WTC11 (cell line): ENCODE data around the gene POTEG. TPM values are rescaled to one million over a fixed set of nuclear protein-coding genes. Genes with fewer than 3 reads are reported as not detected.
"Not testable (repeated sequence)": the region's sequence is repeated elsewhere in the genome, so short reads cannot be mapped to it uniquely, and the experiment has no call there.

Experiments
- ATAC-seq: fragments of 200-7000 bp; cut with Tn5 transposase; 2 replicates; pipeline ENCODE4 v1.10.0; 2021; ENCODE audit warnings: mild to moderate bottlenecking, moderate library complexity
- CTCF ChIA-PET: fragments of 300-600 bp; sonication (Branson Sonifier 250); formaldehyde crosslinking; loops from one replicate; lab custom pipeline; 2021; ENCODE audit warnings: antibody characterized with exemption; lab: Charles Lee
- POLR2A ChIA-PET: fragments of 350-600 bp; sonication (Branson Sonifier 250); formaldehyde crosslinking; loops from one replicate; lab custom pipeline; 2021; ENCODE audit warnings: antibody characterized with exemption; lab: Charles Lee
- DNase-seq: peaks from one replicate; pipeline ENCODE4 v3.0.0; 2021; ENCODE audit warnings: low spot score
- H3K27ac Mint-ChIP-seq: 2 replicates; pipeline ENCODE4 v1.8.0; 2021; ENCODE audit warnings: mixed read lengths
- H3K27me3 Mint-ChIP-seq: 2 replicates; pipeline ENCODE4 v1.8.0; 2021; ENCODE audit warnings: low read depth, mild to moderate bottlenecking, moderate library complexity, mixed read lengths
- H3K36me3 Mint-ChIP-seq: 2 replicates; pipeline ENCODE4 v1.8.0; 2021; ENCODE audit warnings: mixed read lengths
- H3K4me1 Mint-ChIP-seq: 2 replicates; pipeline ENCODE4 v1.8.0; 2022; ENCODE audit warnings: mixed read lengths
- H3K4me3 Mint-ChIP-seq: 2 replicates; pipeline ENCODE4 v1.8.0; 2021; ENCODE audit warnings: mild to moderate bottlenecking, moderate library complexity, mixed read lengths
- H3K9me3 Mint-ChIP-seq: 2 replicates; pipeline ENCODE4 v1.8.0; 2021; ENCODE audit warnings: mixed read lengths
- total RNA-seq: library from RNA; stranded (reverse); gene quantifications from 3 replicates; pipeline ENCODE4 v1.2.3, GENCODE V29; 2021

The POTEG gene
- total RNA-seq, 1 experiment from 2014 or later, result not detected

- POLR2A ChIA-PET, H3K4me1 Mint-ChIP-seq, H3K27me3 Mint-ChIP-seq, H3K4me3 Mint-ChIP-seq, ATAC-seq, H3K27ac Mint-ChIP-seq, H3K9me3 Mint-ChIP-seq, H3K36me3 Mint-ChIP-seq, DNase-seq, CTCF ChIA-PET: not testable (repeated sequence)
Observed at GRCh38 chr14:19362803-19363202, 71.3 kb downstream of the POTEG start.

- H3K36me3 Mint-ChIP-seq, H3K4me1 Mint-ChIP-seq, CTCF ChIA-PET, H3K27me3 Mint-ChIP-seq, ATAC-seq, H3K4me3 Mint-ChIP-seq, POLR2A ChIA-PET, H3K27ac Mint-ChIP-seq, DNase-seq, H3K9me3 Mint-ChIP-seq: not testable (repeated sequence)
Observed at GRCh38 chr14:19362323-19362722, 71.8 kb downstream of the POTEG start.

GRCh38 chr14:19361636-19362253 is 72.4 kb downstream of the POTEG start:
- ATAC-seq, H3K36me3 Mint-ChIP-seq, H3K9me3 Mint-ChIP-seq, H3K27ac Mint-ChIP-seq, DNase-seq, H3K4me3 Mint-ChIP-seq, H3K27me3 Mint-ChIP-seq, H3K4me1 Mint-ChIP-seq, CTCF ChIA-PET, POLR2A ChIA-PET: not testable (repeated sequence)

GRCh38 chr14:19360937-19361635 is 73.1 kb downstream of the POTEG start:
- H3K27me3 Mint-ChIP-seq, H3K4me1 Mint-ChIP-seq, ATAC-seq, DNase-seq, H3K9me3 Mint-ChIP-seq, H3K27ac Mint-ChIP-seq, H3K36me3 Mint-ChIP-seq, POLR2A ChIA-PET, CTCF ChIA-PET, H3K4me3 Mint-ChIP-seq: not testable (repeated sequence)
